ENCODE results near the gene EOMES. TPM values are rescaled to one million over a fixed set of nuclear protein-coding genes. Genes with fewer than 3 reads are reported as not detected.

The EOMES gene
- total RNA-seq, 1 donor from 2014 or later: not detected

- DNase-seq (no peak), ATAC-seq (ENCODE audit: low read depth) (no peak)
- peaks cover 70% of the 10 kb centered on the region for H3K27me3 Mint-ChIP-seq
- POLR2A ChIA-PET: no interaction called here
- CTCF ChIA-PET: interaction anchor here (1.1 to 4.9 kb wide), 2 partner anchors 9 to 605 kb away, joined by 3 to 21 read pairs; no protein-coding TSS in a partner anchor
- peak overlapping the region; percentile 44 for H3K4me3 Mint-ChIP-seq
- TF ChIP-seq, protein P1, sequence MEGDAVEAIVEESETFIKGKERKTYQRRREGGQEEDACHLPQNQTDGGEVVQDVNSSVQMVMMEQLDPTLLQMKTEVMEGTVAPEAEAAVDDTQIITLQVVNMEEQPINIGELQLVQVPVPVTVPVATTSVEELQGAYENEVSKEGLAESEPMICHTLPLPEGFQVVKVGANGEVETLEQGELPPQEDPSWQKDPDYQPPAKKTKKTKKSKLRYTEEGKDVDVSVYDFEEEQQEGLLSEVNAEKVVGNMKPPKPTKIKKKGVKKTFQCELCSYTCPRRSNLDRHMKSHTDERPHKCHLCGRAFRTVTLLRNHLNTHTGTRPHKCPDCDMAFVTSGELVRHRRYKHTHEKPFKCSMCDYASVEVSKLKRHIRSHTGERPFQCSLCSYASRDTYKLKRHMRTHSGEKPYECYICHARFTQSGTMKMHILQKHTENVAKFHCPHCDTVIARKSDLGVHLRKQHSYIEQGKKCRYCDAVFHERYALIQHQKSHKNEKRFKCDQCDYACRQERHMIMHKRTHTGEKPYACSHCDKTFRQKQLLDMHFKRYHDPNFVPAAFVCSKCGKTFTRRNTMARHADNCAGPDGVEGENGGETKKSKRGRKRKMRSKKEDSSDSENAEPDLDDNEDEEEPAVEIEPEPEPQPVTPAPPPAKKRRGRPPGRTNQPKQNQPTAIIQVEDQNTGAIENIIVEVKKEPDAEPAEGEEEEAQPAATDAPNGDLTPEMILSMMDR (IDR thresholded peaks at IDR 0.05): no peak
- no peak overlapping the region for H3K27ac Mint-ChIP-seq
- no peaks in the 10 kb centered on the region for H3K9me3 Mint-ChIP-seq
- no peaks in the 10 kb centered on the region for H3K36me3 Mint-ChIP-seq (ENCODE audit: low read depth)
- intact Hi-C loops (cut with micrococcal nuclease): no loop called here
- H3K4me1 Mint-ChIP-seq: peaks cover 29% of the 10 kb centered on the region
Measured at GRCh38 chr3:27720899-27721716, 1.0 kb downstream of the EOMES start.

DNA sequence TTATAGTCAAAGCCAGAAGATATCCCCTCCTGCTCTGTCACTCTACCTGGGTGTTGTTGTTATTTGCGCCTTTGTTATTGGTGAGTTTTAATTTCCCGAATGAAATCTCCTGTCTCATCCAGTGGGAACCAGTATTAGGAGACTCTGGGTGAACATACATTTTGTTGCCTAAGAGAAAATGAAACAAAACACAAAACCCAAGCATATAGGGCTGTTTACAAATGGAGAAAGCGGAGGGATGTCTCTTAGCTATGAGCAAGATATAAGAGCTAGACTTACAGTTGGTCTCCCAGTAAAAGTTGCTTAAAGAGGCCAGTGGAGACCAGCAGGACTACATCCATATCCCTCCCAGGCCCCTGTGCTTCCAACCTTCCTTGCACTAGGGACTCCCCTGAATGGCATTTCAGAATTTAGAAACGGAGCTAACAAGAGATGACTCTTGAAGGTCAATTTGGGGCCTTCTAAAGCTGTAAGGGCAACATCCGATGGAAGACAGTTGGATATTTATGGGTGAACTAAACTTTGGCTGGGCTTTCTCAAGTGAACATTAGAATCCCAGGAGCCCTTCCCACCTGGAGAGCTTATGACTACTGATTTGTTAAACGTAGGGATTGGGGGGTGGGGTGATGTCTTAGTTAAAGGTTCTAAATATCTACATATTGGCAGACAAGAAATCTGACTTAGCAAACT is 2.7 kb downstream of the EOMES start:
- H3K4me3 Mint-ChIP-seq: no peak overlapping the region
- intact Hi-C loops (cut with micrococcal nuclease): loop anchor here (10.0 kb wide), 1 partner anchor 585 kb away; no protein-coding TSS in a partner anchor
- ATAC-seq (ENCODE audit: low read depth): no peak
- ChIA-PET POLR2A (interaction anchor here (0.6 kb wide), 1 partner anchor 39 kb away, joined by 3 read pairs; no protein-coding TSS in a partner anchor), CTCF (interaction anchor here (1.7 kb wide), 1 partner anchor 609 kb away, joined by 4 read pairs; no protein-coding TSS in a partner anchor)
- no peaks in the 10 kb centered on the region for H3K9me3 Mint-ChIP-seq
- no peak for DNase-seq
- H3K27me3 Mint-ChIP-seq: peaks cover 71% of the 10 kb centered on the region
- H3K36me3 Mint-ChIP-seq (ENCODE audit: low read depth): no peaks in the 10 kb centered on the region
- TF ChIP-seq, protein P1 (IDR thresholded peaks at IDR 0.05): no peak
- H3K4me1 Mint-ChIP-seq: peaks cover 36% of the 10 kb centered on the region
- no peak overlapping the region for H3K27ac Mint-ChIP-seq

GRCh38 chr3:27718459-27718858 is 3.7 kb downstream of the EOMES start:
- CTCF ChIA-PET: interaction anchor here (1.7 kb wide), 1 partner anchor 610 kb away, joined by 4 read pairs; no protein-coding TSS in a partner anchor
- peaks cover 70% of the 10 kb centered on the region for H3K27me3 Mint-ChIP-seq
- H3K36me3 Mint-ChIP-seq (ENCODE audit: low read depth): no peaks in the 10 kb centered on the region
- intact Hi-C loops (cut with micrococcal nuclease): loop anchor here (10.0 kb wide), 1 partner anchor 584 kb away; no protein-coding TSS in a partner anchor
- DNase-seq (no peak), ATAC-seq (ENCODE audit: low read depth) (no peak)
- H3K4me3 Mint-ChIP-seq: no peak overlapping the region
- no peaks in the 10 kb centered on the region for H3K9me3 Mint-ChIP-seq
- H3K4me1 Mint-ChIP-seq: peaks cover 37% of the 10 kb centered on the region
- POLR2A ChIA-PET: no interaction called here
- TF ChIP-seq, protein P1 (IDR thresholded peaks at IDR 0.05): no peak
- no peak overlapping the region for H3K27ac Mint-ChIP-seq

DNA sequence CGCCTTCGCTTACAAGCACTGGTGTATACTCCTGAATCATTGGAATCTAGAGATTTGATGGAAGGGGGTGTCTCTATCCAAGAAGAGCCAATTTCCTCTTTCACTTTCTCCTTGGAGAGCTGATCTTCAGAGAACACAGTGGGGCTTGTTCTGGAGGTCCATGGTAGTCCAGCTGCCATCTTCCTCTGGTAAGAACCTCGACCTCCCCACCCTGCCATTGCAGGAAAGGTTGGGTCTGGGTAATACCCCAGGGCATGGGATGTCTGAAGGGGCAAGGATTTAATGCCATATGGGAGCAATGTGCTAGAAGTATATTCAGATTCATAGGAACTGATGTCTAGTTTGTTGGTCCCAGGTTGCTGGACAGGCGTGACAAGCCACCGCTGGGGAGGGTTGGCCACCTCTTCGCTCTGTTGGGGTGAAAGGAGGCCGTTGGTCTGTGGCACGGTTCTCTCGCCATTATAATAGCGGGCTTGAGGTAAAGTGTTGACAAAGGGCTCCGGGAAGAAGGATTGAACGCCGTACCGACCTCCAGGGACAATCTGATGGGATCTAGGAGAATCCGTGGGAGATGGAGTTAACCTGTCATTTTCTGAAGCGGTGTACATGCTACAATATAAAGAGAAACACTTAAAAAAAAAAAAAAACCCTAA is 4.8 kb downstream of the EOMES start:
- Mint-ChIP-seq H3K9me3 (no peaks in the 10 kb centered on the region), H3K4me3 (no peak overlapping the region), H3K27ac (no peak overlapping the region), H3K4me1 (peaks cover 39% of the 10 kb centered on the region), H3K36me3 (ENCODE audit: low read depth) (peaks cover 3% of the 10 kb centered on the region), H3K27me3 (peaks cover 73% of the 10 kb centered on the region)
- no peak for DNase-seq
- intact Hi-C loops (cut with micrococcal nuclease): loop anchor here (10.0 kb wide), 1 partner anchor 583 kb away; no protein-coding TSS in a partner anchor
- no peak for ATAC-seq (ENCODE audit: low read depth)
- CTCF ChIA-PET: no interaction called here
- TF ChIP-seq, protein P1 (IDR thresholded peaks at IDR 0.05): no peak
- POLR2A ChIA-PET: no interaction called here
